ENCODE data around the gene GLRX5. TPM values are rescaled to one million over a fixed set of nuclear protein-coding genes. Genes with fewer than 3 reads are reported as not detected.

Gene GLRX5
- total RNA-seq, 3 donors from 2014 or later = 29.1 to 36.1 (median 33.6) TPM

DNA sequence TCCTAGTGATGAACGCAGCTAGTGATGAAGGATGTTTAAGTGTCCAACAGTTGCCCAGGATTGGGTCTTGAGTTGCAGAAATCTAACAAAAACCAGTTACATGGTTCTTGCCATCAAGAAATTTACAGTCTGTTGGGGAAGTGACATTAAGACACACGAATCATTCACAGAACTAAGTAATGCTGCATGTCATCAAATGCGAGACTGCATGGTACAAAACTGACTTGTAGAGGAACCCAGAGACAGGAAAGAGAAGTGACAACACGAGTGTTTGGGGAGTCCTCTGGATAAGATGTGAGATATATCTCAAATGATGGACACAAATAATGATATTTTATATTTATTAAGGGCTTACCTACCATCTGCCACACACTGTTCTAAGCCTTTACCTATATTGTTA is 12.3 kb upstream of the GLRX5 start:
- intact Hi-C loops (cut with DNase I; ENCODE audit: low total_unique reads) = no loop called here
- peaks cover 0 to 3% of the 10 kb centered on the region in 2 donors for H3K4me1 ChIP-seq
- TF ChIP-seq POLR2A (IDR thresholded peaks at IDR 0.05) (no peak), POLR2AphosphoS5 (IDR thresholded peaks at IDR 0.05) (no peak)
- TF ChIP-seq, protein P1, sequence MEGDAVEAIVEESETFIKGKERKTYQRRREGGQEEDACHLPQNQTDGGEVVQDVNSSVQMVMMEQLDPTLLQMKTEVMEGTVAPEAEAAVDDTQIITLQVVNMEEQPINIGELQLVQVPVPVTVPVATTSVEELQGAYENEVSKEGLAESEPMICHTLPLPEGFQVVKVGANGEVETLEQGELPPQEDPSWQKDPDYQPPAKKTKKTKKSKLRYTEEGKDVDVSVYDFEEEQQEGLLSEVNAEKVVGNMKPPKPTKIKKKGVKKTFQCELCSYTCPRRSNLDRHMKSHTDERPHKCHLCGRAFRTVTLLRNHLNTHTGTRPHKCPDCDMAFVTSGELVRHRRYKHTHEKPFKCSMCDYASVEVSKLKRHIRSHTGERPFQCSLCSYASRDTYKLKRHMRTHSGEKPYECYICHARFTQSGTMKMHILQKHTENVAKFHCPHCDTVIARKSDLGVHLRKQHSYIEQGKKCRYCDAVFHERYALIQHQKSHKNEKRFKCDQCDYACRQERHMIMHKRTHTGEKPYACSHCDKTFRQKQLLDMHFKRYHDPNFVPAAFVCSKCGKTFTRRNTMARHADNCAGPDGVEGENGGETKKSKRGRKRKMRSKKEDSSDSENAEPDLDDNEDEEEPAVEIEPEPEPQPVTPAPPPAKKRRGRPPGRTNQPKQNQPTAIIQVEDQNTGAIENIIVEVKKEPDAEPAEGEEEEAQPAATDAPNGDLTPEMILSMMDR (IDR thresholded peaks at IDR 0.05) = no peak
- no peak overlapping the region for H3K4me3 ChIP-seq
- no peaks in the 10 kb centered on the region for H3K36me3 ChIP-seq
- H3K27ac ChIP-seq = no peak overlapping the region
- no peaks in the 10 kb centered on the region for H3K27me3 ChIP-seq
- DNase-seq (ENCODE audit: low spot score in 2 of 2) = no peak
- H3K9me3 ChIP-seq = no peaks in the 10 kb centered on the region

DNA sequence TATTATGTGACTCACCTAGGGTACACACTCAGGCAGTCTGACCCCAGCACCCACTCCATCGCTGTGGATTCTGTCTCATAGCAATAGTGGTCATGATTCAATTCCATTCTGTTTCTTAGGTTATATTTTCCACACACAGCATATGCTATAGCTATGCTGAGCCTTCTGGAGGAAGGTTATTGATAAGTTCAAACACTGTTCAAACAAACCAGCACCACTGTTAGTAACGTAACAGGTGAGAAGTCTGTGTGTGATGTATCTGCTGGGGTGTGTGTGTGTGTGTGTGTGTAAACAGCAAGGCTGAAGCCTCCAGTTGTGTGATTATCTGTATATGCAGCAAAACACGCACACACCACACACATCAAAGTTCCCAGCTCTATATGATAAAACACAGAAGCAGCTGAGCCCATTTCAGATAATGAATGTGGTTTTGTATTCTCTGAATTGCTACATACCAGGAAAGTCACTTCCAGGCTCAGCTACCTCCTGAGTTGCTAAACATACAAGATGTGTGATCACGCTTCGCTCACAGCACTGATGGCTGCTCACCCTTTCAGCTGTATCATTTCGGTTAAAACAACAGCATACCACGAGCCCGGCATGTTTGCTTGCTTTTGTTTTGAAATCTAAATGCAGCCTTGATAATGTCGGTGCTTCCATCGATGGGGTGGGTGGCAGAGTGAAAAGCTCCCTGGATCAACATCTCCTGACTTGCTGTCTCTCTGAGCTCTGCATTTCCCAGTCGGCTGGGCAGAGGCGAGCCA is 11.6 kb upstream of the GLRX5 start:
- no peaks in the 10 kb centered on the region for H3K36me3 ChIP-seq
- H3K4me1 ChIP-seq = peaks cover 0 to 3% of the 10 kb centered on the region in 2 donors
- peak overlapping the region in 1 of 2 donors; percentile 36 for H3K27ac ChIP-seq
- intact Hi-C loops (cut with DNase I; ENCODE audit: low total_unique reads) = no loop called here
- TF ChIP-seq, protein P1 (IDR thresholded peaks at IDR 0.05) = no peak
- TF ChIP-seq POLR2AphosphoS5 (IDR thresholded peaks at IDR 0.05) = no peak
- TF ChIP-seq POLR2A (IDR thresholded peaks at IDR 0.05) = no peak
- H3K9me3 ChIP-seq = no peaks in the 10 kb centered on the region
- no peak overlapping the region for H3K4me3 ChIP-seq
- no peak for DNase-seq (ENCODE audit: low spot score in 2 of 2)
- no peaks in the 10 kb centered on the region for H3K27me3 ChIP-seq

DNA sequence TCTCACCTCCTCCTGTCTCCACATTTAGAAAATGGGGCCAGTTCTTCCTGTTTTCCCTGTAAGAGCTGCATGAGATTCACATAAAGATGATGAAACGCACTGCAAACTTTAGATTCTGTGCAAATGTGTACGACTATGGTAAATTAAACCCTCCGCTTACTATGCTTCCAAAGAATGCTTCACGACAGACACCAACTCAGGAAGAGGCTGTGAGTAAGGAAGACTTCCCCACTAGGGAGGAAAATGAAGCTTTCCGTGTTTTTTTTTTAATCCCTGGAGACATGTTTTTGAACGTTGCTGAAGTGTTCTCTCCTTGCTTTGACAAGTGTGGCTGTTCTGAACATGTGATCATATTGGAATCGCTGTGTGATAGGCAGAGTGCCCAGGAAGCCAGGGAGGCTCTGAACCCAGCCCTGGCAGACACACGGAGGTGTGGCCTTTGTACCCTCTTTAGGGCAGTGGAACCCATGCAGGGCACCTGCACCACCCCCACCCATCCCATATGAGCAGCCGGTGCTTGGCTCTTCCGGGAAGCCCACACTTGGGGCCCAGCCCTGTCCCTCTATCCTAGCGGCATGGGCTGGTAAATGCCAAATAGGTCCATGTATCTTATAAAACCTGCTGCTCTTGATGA is 10.9 kb upstream of the GLRX5 start:
- TF ChIP-seq POLR2AphosphoS5 (IDR thresholded peaks at IDR 0.05) (no peak), POLR2A (IDR thresholded peaks at IDR 0.05) (no peak)
- TF ChIP-seq, protein P1 (IDR thresholded peaks at IDR 0.05) = no peak
- peak overlapping the region in 1 of 2 donors; percentile 36 for H3K27ac ChIP-seq
- no peaks in the 10 kb centered on the region for H3K9me3 ChIP-seq
- no peak overlapping the region for H3K4me3 ChIP-seq
- intact Hi-C loops (cut with DNase I; ENCODE audit: low total_unique reads) = no loop called here
- no peaks in the 10 kb centered on the region for H3K36me3 ChIP-seq
- H3K4me1 ChIP-seq = peaks cover 0 to 3% of the 10 kb centered on the region in 2 donors
- DNase-seq (ENCODE audit: low spot score in 2 of 2) = no peak
- no peaks in the 10 kb centered on the region for H3K27me3 ChIP-seq

DNA sequence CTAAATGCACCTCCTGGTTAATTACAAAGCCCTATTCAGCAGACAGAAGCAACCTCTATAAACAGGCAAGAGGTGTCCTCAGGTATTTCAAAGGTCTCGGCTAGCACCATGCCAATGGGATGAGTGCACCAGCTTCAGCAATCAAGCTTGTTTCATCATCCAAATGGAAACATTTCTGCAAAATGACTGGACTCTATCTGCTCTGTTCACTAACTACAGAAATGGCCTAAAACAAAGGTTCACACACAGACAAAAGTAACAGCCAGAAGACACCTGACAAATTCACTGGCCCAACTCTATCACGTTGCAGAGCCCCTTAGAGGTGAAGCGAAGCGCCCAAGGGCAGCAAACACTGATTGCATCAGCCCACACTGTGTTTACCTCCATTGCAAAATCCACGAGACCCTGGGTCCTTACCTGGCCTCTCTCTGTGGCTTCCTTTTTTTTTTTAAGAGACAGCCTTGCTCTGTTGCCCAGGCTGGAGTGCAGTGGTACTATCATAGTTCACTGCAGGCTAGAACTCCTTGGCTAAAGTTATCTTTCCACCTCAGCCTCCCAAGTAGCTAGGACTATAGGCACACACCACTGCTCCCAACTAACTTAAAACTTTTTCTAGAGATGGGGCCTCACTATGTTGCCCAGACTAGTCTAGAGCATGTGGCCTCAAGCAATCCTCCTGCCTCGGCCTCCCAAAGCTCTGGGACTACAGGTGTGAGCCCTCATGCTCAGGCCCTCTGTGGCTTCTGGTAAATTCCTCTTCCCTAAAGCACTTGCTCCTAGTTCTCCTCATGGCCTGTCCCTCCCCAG is 9.9 kb upstream of the GLRX5 start:
- no peak for DNase-seq (ENCODE audit: low spot score in 2 of 2)
- H3K9me3 ChIP-seq = no peaks in the 10 kb centered on the region
- peak overlapping the region in 1 of 2 donors; percentile 30 for H3K27ac ChIP-seq
- H3K36me3 ChIP-seq = no peaks in the 10 kb centered on the region
- H3K27me3 ChIP-seq = no peaks in the 10 kb centered on the region
- H3K4me1 ChIP-seq = peaks cover 0 to 3% of the 10 kb centered on the region in 2 donors
- TF ChIP-seq, protein P1 (IDR thresholded peaks at IDR 0.05) = no peak
- TF ChIP-seq POLR2A (IDR thresholded peaks at IDR 0.05) (no peak), POLR2AphosphoS5 (IDR thresholded peaks at IDR 0.05) (no peak)
- intact Hi-C loops (cut with DNase I; ENCODE audit: low total_unique reads) = no loop called here
- no peak overlapping the region for H3K4me3 ChIP-seq

Data from breast epithelium (tissue), 4 donors.